ENCODE data around the gene FAM89A. TPM values are rescaled to one million over a fixed set of nuclear protein-coding genes. Genes with fewer than 3 reads are reported as not detected.
"Not testable (repeated sequence)": the region's sequence is repeated elsewhere in the genome, so short reads cannot be mapped to it uniquely, and the experiment has no call there.

Gene FAM89A
- total RNA-seq, 1 donor from 2014 or later: 20.3 TPM

DNA sequence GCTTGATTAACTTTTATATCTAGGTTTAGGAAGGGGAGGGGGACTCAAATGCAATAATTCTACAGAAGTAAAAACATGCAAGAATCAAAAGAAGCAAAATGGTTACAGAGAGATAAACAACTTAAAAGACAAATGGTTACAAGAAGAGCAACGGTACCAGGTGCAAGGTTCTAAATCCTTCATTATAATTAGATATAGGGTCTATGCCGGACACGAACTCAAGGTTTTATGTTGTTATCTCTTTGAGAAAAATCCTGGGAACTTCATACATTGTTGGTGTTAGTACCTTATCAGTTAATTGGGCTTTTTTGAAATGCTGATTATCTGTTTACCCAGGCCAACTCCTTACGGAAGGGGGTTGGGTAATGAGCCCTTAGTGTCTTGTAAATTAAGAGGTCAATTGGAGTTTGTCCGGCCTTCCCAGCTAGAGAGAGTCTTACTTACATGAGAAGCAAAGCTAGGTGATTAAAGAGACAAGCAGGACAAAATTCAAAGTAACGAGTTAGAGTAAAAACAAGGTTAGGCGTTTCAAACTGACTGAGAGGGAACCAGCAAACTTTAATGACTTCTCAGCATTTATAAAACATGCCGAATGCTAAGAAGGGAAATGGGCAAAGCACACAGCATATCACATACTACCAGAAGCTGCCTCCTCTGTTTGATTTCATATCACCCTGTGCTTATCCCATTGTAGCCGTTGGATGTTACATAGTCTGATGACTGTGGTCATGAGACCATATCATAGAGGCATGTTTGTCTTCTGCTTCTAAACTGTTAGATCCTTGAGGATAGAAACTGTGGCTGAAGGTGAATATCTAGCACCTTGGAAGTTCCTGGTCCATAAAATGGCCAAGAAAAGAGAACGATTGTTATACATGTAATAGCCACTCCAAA is 55.2 kb downstream of the FAM89A start:
- H3K4me3 Mint-ChIP-seq: not testable (repeated sequence)

GRCh38 chr1:230983811-230984210 is 56.2 kb downstream of the FAM89A start:
- Mint-ChIP-seq H3K4me3 (no peak overlapping the region), H3K4me1 (peaks cover 9% of the 10 kb centered on the region), H3K36me3 (ENCODE audit: low read depth) (peaks cover 9% of the 10 kb centered on the region), H3K27ac (no peak overlapping the region), H3K9me3 (no peaks in the 10 kb centered on the region), H3K27me3 (no peaks in the 10 kb centered on the region)
- intact Hi-C loops (cut with micrococcal nuclease): no loop called here
- DNase-seq: no peak

More for the DNA sequence above, 55.2 kb downstream of the FAM89A start:
- H3K4me1 Mint-ChIP-seq; DNase-seq; intact Hi-C loops (cut with micrococcal nuclease); H3K27me3 Mint-ChIP-seq; H3K36me3 Mint-ChIP-seq (ENCODE audit: low read depth); H3K27ac Mint-ChIP-seq; H3K9me3 Mint-ChIP-seq: not testable (repeated sequence)

- Mint-ChIP-seq H3K9me3 (no peaks in the 10 kb centered on the region), H3K27ac (no peak overlapping the region), H3K4me3 (no peak overlapping the region), H3K36me3 (ENCODE audit: low read depth) (peaks cover 8% of the 10 kb centered on the region), H3K4me1 (peaks cover 9% of the 10 kb centered on the region), H3K27me3 (no peaks in the 10 kb centered on the region)
- intact Hi-C loops (cut with micrococcal nuclease): no loop called here
- no peak for DNase-seq
Measured at GRCh38 chr1:230982696-230983095, 57.4 kb downstream of the FAM89A start.

- intact Hi-C loops (cut with micrococcal nuclease): loop anchor here (1.0 to 10.0 kb wide), 7 partner anchors 63 to 1827 kb away; partner anchors contain the start of genes C1orf198, COG2, EXOC8 and MAP10
- H3K27ac Mint-ChIP-seq: peak overlapping the region; percentile 87
- peaks cover 24% of the 10 kb centered on the region for H3K4me1 Mint-ChIP-seq
- no peaks in the 10 kb centered on the region for H3K27me3 Mint-ChIP-seq
- no peaks in the 10 kb centered on the region for H3K9me3 Mint-ChIP-seq
- no peak overlapping the region for H3K4me3 Mint-ChIP-seq
- no peak for DNase-seq
- H3K36me3 Mint-ChIP-seq (ENCODE audit: low read depth): peaks cover 12% of the 10 kb centered on the region
Measured at GRCh38 chr1:230979952-230980351, 60.1 kb downstream of the FAM89A start.

GRCh38 chr1:230979389-230979716 is 60.7 kb downstream of the FAM89A start:
- intact Hi-C loops (cut with micrococcal nuclease): loop anchor here (1.0 to 10.0 kb wide), 7 partner anchors 62 to 1828 kb away; partner anchors contain the start of genes C1orf198, COG2, EXOC8 and MAP10
- H3K9me3 Mint-ChIP-seq: no peaks in the 10 kb centered on the region
- H3K4me3 Mint-ChIP-seq: no peak overlapping the region
- no peak for DNase-seq
- no peaks in the 10 kb centered on the region for H3K27me3 Mint-ChIP-seq
- peaks cover 12% of the 10 kb centered on the region for H3K36me3 Mint-ChIP-seq (ENCODE audit: low read depth)
- peaks cover 26% of the 10 kb centered on the region for H3K4me1 Mint-ChIP-seq
- H3K27ac Mint-ChIP-seq: peak overlapping the region; percentile 87

DNA sequence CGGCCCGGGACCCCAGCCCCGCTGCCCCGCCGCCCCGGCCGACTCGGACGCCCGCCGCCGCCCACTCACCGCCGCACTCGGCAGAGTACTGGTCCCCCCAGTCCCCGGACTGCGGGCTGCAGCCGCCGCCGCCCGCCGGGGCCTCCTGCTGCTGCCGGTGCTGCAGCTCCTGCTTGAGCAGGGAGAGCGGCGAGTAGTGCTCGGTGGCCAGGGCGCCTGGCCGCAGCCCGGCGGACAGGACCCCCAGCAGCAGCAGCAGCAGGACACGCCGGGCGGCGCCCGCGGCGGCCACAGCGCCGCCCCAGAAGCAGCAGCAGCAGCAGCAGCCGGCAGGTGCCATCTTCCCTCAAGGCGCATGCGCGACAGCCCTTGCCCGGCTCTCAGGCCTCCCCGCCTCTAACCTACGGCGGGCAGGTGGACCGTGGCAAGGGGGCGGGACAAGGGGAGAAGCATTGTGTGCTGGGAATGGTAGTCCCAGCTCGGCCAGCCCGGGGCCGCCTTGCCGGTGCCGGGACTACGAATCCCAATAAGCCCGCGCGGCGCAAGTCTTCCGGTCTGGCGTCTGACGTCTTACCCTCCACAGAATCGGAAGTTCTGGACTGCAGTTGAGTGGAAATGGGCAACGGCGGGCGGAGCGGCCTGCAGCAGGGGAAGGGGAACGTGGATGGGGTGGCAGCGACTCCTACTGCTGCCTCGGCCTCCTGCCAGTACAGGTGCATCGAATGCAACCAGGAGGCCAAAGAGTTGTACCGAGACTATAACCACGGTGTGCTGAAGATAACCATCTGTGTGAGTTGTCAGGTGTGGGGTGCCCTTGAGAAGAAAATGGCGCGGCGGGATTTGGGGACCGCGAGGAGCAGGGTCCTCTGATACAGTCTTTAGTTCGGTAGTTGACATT is 61.3 kb downstream of the FAM89A start, which contains the start of the genes ARV1 and TTC13:
Gene ARV1 (plus strand): TSS at position 604 of the 898 bp plus-strand sequence. CDS start 12 bp downstream, at position 616.
Gene TTC13 (minus strand): TSS at position 371 of the 898 bp plus-strand sequence. CDS start 31 bp downstream, at position 340.
- Mint-ChIP-seq H3K4me1 (peaks cover 31% of the 10 kb centered on the region), H3K9me3 (no peaks in the 10 kb centered on the region), H3K27me3 (no peaks in the 10 kb centered on the region), H3K36me3 (ENCODE audit: low read depth) (peaks cover 12% of the 10 kb centered on the region), H3K4me3 (peak within 1 kb of the TSS; percentile 89), H3K27ac (peak within 1 kb of the TSS; percentile 92)
- intact Hi-C loops (cut with micrococcal nuclease): loop anchor here (1.0 to 10.0 kb wide), 9 partner anchors 61 to 1829 kb away; partner anchors contain the start of genes C1orf198, COG2, EXOC8 and FAM89A
- peak; percentile 99 for DNase-seq

GRCh38 chr1:230977761-230978490 is 62.1 kb downstream of the FAM89A start:
- Mint-ChIP-seq H3K27me3 (no peaks in the 10 kb centered on the region), H3K36me3 (ENCODE audit: low read depth) (peaks cover 10% of the 10 kb centered on the region), H3K27ac (peak overlapping the region; percentile 92), H3K9me3 (no peaks in the 10 kb centered on the region), H3K4me1 (peaks cover 37% of the 10 kb centered on the region), H3K4me3 (peak overlapping the region; percentile 89)
- intact Hi-C loops (cut with micrococcal nuclease): loop anchor here (1.0 to 10.0 kb wide), 7 partner anchors 62 to 1829 kb away; partner anchors contain the start of genes EXOC8, FAM89A, MAP10 and SPRTN
- peak; percentile 80 for DNase-seq

- DNase-seq: peak; percentile 79
- Mint-ChIP-seq H3K9me3 (no peaks in the 10 kb centered on the region), H3K4me1 (peaks cover 45% of the 10 kb centered on the region), H3K27me3 (no peaks in the 10 kb centered on the region), H3K4me3 (peak overlapping the region; percentile 89), H3K36me3 (ENCODE audit: low read depth) (peaks cover 10% of the 10 kb centered on the region), H3K27ac (peak overlapping the region; percentile 92)
- intact Hi-C loops (cut with micrococcal nuclease): loop anchor here (2.0 to 10.0 kb wide), 4 partner anchors 298 to 1830 kb away; partner anchors contain the start of genes EXOC8, MAP10, SPRTN and TAF5L
Measured at GRCh38 chr1:230976825-230977747, 63.0 kb downstream of the FAM89A start.

- intact Hi-C loops (cut with micrococcal nuclease): loop anchor here (2.0 to 10.0 kb wide), 4 partner anchors 298 to 1831 kb away; partner anchors contain the start of genes EXOC8, MAP10, SPRTN and TAF5L
- no peak overlapping the region for H3K27ac Mint-ChIP-seq
- H3K4me3 Mint-ChIP-seq: peak overlapping the region; percentile 89
- H3K9me3 Mint-ChIP-seq: no peaks in the 10 kb centered on the region
- H3K27me3 Mint-ChIP-seq: no peaks in the 10 kb centered on the region
- DNase-seq: no peak
- H3K36me3 Mint-ChIP-seq (ENCODE audit: low read depth): peaks cover 10% of the 10 kb centered on the region
- H3K4me1 Mint-ChIP-seq: peaks cover 50% of the 10 kb centered on the region
Measured at GRCh38 chr1:230976360-230976759, 63.7 kb downstream of the FAM89A start.

DNA sequence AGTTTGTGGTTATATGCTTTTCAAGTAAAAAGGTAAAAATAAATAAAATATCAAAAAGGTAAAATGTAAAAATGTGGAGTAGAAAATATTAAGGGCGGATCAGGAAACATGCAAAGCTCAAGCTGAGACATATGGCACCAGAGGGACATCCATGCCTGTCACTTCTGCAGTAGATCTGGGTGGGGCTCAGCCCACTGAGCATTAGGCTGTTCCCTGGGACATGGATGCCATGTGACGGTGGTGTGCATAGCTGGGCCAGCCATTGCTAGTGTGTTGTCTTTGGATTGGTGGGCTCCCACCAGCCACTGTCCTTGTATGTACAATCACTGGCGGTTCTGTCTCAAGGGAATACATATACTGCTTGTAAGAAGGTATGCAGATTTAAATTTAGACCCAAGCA is 64.4 kb downstream of the FAM89A start:
- intact Hi-C loops (cut with micrococcal nuclease): loop anchor here (2.0 to 10.0 kb wide), 4 partner anchors 299 to 1832 kb away; partner anchors contain the start of genes EXOC8, MAP10, SPRTN and TAF5L
- Mint-ChIP-seq H3K27me3 (no peaks in the 10 kb centered on the region), H3K9me3 (no peaks in the 10 kb centered on the region), H3K4me1 (peaks cover 50% of the 10 kb centered on the region), H3K27ac (no peak overlapping the region), H3K4me3 (no peak overlapping the region), H3K36me3 (ENCODE audit: low read depth) (peaks cover 11% of the 10 kb centered on the region)
- no peak for DNase-seq

DNA sequence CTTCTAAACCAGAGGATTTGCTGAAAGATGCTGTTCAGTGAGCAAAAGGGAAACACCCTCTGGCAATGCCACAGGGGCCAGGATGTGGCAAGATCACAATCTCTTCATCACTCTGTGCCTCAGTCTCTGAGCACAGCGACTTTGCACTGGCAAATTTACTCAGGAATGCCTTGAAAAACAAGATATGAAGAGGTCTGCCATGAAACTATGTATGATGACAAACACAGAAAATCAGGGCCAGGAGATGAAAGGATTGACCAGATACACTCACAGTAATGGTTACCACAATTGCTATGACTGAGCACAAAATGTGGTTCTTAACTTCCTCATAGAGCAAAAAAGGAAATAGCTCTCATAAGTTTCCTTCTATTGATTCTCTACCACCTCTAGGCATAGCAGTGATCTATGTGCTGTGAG is 67.2 kb downstream of the FAM89A start:
- peak; percentile 89 for DNase-seq
- peak overlapping the region; percentile 61 for H3K27ac Mint-ChIP-seq
- H3K4me3 Mint-ChIP-seq: peak overlapping the region; percentile 55
- intact Hi-C loops (cut with micrococcal nuclease): loop anchor here (10.0 kb wide), 1 partner anchor 362 kb away; the partner anchor contains the start of genes EXOC8 and SPRTN
- H3K4me1 Mint-ChIP-seq: peaks cover 45% of the 10 kb centered on the region
- peaks cover 16% of the 10 kb centered on the region for H3K36me3 Mint-ChIP-seq (ENCODE audit: low read depth)
- H3K9me3 Mint-ChIP-seq: no peaks in the 10 kb centered on the region
- H3K27me3 Mint-ChIP-seq: no peaks in the 10 kb centered on the region

- Mint-ChIP-seq H3K36me3 (ENCODE audit: low read depth) (peaks cover 16% of the 10 kb centered on the region), H3K4me1 (peaks cover 39% of the 10 kb centered on the region), H3K9me3 (no peaks in the 10 kb centered on the region), H3K4me3 (no peak overlapping the region), H3K27ac (no peak overlapping the region), H3K27me3 (no peaks in the 10 kb centered on the region)
- intact Hi-C loops (cut with micrococcal nuclease): loop anchor here (10.0 kb wide), 1 partner anchor 363 kb away; the partner anchor contains the start of genes EXOC8 and SPRTN
- DNase-seq: no peak
Measured at GRCh38 chr1:230971771-230972170, 68.3 kb downstream of the FAM89A start.
